Glutamatergic neuron (in vitro differentiated cells): Measurements from ENCODE around the gene SLPI. TPM values are rescaled to one million over a fixed set of nuclear protein-coding genes. Genes with fewer than 3 reads are reported as not detected.

Experiments used
- DNase-seq: peaks from one replicate; pipeline ENCODE4 v3.0.0; 2022
- H3K27ac Mint-ChIP-seq: one replicate; pipeline ENCODE4 v1.8.0; 2020; ENCODE audit warnings: mild to moderate bottlenecking, mixed read lengths, inconsistent platforms; ENCODE audit not compliant: unreplicated experiment
- H3K27me3 Mint-ChIP-seq: one replicate; pipeline ENCODE4 v1.8.0; 2020; ENCODE audit warnings: mild to moderate bottlenecking, moderate library complexity, mixed read lengths, inconsistent platforms; ENCODE audit not compliant: unreplicated experiment
- H3K36me3 Mint-ChIP-seq: one replicate; pipeline ENCODE4 v1.8.0; 2020; ENCODE audit warnings: mild to moderate bottlenecking, mixed read lengths, inconsistent platforms; ENCODE audit not compliant: unreplicated experiment
- H3K4me1 Mint-ChIP-seq: one replicate; pipeline ENCODE4 v1.8.0; 2020; ENCODE audit warnings: mild to moderate bottlenecking, low read depth, mixed read lengths, inconsistent platforms; ENCODE audit not compliant: unreplicated experiment
- H3K4me3 Mint-ChIP-seq: one replicate; pipeline ENCODE4 v1.8.0; 2020; ENCODE audit warnings: mild to moderate bottlenecking, mixed read lengths, inconsistent platforms; ENCODE audit not compliant: unreplicated experiment
- H3K9me3 Mint-ChIP-seq: one replicate; pipeline ENCODE4 v1.8.0; 2020; ENCODE audit warnings: mild to moderate bottlenecking, moderate library complexity, mixed read lengths, inconsistent platforms; ENCODE audit not compliant: unreplicated experiment
- total RNA-seq: library from RNA; stranded (reverse); fragmentation: NEBNext Ultra II Directional; extraction: Animal tissue kit (Norgen Biotek cat#: 25700); gene quantifications from one replicate; pipeline ENCODE4 v1.2.1, GENCODE V29; 2021; ENCODE audit not compliant: unreplicated experiment
- TF ChIP-seq, protein P1 (sequence below): fragments of 200-600 bp; sonication (generic); IDR thresholded peaks from one replicate; pipeline ENCODE4 v1.5.0; 2021; ENCODE audit not compliant: partially characterized antibody, unreplicated experiment

SLPI gene
- total RNA-seq, 1 donor from 2014 or later, result not detected

DNA sequence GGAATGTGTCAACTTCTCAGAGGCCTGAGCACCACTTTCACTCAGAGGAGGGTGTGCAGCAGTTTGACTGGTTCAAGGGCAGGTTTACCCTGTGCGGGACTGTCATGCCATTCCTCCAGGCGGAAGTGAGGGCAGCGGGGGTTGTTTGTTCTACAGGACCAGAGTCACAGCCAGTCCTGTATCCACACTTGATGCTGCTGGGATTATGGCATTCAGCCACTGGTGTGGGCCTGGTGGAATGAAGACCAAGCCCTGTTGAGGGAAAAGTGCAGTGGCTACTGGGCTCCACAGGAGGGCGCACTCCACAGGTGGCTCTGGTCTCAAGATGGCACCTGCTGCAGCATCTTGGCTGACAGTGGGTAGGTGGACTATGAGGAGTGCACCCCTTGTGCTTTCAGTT is 18.4 kb downstream of the SLPI start:
- H3K36me3 Mint-ChIP-seq, result peaks cover 4% of the 10 kb centered on the region
- no peak overlapping the region for H3K27ac Mint-ChIP-seq
- no peaks in the 10 kb centered on the region for H3K9me3 Mint-ChIP-seq
- peaks cover 1% of the 10 kb centered on the region for H3K4me1 Mint-ChIP-seq
- DNase-seq, result no peak
- H3K27me3 Mint-ChIP-seq, result no peaks in the 10 kb centered on the region
- no peak overlapping the region for H3K4me3 Mint-ChIP-seq
- TF ChIP-seq, protein P1, sequence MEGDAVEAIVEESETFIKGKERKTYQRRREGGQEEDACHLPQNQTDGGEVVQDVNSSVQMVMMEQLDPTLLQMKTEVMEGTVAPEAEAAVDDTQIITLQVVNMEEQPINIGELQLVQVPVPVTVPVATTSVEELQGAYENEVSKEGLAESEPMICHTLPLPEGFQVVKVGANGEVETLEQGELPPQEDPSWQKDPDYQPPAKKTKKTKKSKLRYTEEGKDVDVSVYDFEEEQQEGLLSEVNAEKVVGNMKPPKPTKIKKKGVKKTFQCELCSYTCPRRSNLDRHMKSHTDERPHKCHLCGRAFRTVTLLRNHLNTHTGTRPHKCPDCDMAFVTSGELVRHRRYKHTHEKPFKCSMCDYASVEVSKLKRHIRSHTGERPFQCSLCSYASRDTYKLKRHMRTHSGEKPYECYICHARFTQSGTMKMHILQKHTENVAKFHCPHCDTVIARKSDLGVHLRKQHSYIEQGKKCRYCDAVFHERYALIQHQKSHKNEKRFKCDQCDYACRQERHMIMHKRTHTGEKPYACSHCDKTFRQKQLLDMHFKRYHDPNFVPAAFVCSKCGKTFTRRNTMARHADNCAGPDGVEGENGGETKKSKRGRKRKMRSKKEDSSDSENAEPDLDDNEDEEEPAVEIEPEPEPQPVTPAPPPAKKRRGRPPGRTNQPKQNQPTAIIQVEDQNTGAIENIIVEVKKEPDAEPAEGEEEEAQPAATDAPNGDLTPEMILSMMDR, result peak; percentile 31

DNA sequence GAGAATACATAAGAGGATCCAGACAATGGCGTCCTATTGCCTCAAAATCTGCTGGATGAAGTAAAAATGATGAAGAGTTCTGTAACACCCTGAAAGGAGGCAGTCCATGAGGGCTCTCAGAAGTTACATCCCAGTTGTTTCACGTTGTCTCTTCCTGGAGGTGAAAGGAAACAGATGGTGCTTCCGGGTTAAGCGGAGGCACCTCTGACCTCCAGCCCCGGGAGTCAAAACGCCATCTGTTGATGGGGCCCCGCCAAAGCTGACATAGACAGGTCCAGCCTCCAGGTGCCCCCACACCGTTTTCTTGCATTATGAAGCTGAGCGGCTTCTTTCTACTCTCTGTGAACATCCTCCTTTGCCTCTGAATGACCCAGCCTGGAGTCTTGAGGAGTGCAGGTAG is 23.7 kb downstream of the SLPI start:
- Mint-ChIP-seq H3K4me1 (peaks cover 3% of the 10 kb centered on the region), H3K9me3 (no peaks in the 10 kb centered on the region), H3K4me3 (no peak overlapping the region), H3K27ac (no peak overlapping the region), H3K27me3 (no peaks in the 10 kb centered on the region), H3K36me3 (peaks cover 4% of the 10 kb centered on the region)
- TF ChIP-seq, protein P1, result no peak
- DNase-seq, result no peak

DNA sequence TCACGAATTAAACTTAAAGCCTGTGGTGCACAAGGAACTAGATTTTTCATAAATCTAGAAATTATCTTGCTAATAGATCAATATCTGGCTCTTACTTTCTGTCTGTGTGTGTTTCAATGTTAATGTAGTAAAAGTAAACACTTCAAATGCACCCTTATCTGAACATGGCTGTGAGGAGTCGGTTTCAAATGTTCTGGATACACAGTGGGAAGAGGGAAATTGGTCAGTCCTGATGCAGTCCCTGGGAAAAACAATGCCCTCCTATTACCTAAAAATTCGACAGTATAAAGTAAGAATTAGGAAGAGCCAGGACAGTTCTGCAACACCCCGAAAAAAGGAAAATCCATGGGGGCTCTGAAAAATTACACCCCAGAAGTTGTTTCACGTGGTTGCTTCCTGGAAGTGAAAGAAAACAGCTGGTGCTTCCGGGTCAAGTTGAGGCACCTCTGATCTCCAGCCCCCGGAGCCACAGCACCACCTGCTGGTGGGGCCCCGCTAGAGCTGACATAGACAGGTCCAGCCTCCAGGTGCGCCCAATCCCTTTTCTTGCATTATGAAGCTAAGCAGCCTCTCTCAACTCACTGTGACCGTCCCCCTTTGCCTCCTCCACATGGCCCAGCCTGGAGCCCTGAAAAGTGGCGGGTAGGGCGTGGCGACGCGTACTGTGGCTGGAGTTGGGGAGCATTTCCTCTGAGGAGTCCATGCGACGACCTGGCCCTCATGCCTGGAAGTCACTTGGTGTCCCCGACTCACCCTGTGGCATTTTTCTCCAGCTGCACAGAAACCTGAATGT is 24.9 kb downstream of the SLPI start:
- Mint-ChIP-seq H3K9me3 (no peaks in the 10 kb centered on the region), H3K27me3 (no peaks in the 10 kb centered on the region), H3K4me3 (no peak overlapping the region), H3K36me3 (peaks cover 4% of the 10 kb centered on the region), H3K4me1 (peaks cover 3% of the 10 kb centered on the region), H3K27ac (no peak overlapping the region)
- TF ChIP-seq, protein P1, result no peak
- no peak for DNase-seq

DNA sequence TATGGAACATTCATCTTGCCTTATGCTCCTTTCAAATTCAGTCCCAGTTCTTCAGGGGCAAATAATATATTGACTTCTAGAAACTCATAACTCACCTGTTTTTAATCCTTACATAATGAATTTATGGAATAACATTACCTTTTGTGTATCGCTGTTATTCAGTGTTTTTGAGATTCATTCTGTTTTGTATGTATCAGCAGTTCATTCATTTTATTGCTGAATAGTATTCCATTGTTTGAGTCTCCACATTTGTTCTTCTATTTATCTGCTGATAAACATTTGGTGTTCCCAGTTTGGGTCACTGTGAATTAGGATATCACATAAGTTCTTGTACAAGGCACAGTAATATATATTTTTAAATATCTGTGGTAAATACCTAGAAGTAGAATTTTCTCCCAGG is 28.1 kb downstream of the SLPI start:
- H3K4me3 Mint-ChIP-seq, result no peak overlapping the region
- TF ChIP-seq, protein P1, result no peak
- no peaks in the 10 kb centered on the region for H3K9me3 Mint-ChIP-seq
- no peak for DNase-seq
- H3K27me3 Mint-ChIP-seq, result no peaks in the 10 kb centered on the region
- H3K27ac Mint-ChIP-seq, result no peak overlapping the region
- H3K36me3 Mint-ChIP-seq, result no peaks in the 10 kb centered on the region
- peaks cover 2% of the 10 kb centered on the region for H3K4me1 Mint-ChIP-seq

- no peaks in the 10 kb centered on the region for H3K27me3 Mint-ChIP-seq
Observed at GRCh38 chr20:45223136-45223535, 31.2 kb downstream of the SLPI start.

More at GRCh38 chr20:45223136-45223535, 31.2 kb downstream of the SLPI start:
- Mint-ChIP-seq H3K4me1 (no peaks in the 10 kb centered on the region), H3K36me3 (no peaks in the 10 kb centered on the region), H3K4me3 (no peak overlapping the region), H3K9me3 (no peaks in the 10 kb centered on the region), H3K27ac (no peak overlapping the region)
- DNase-seq, result no peak
- TF ChIP-seq, protein P1, result no peak
